Measurements from ENCODE around the gene TIMP3. TPM values are rescaled to one million over a fixed set of nuclear protein-coding genes. Genes with fewer than 3 reads are reported as not detected.
A peak's percentile ranks its signal among the peaks of the same experiment; 100 is the strongest.
"Not testable (repeated sequence)": the region's sequence is repeated elsewhere in the genome, so short reads cannot be mapped to it uniquely, and the experiment has no call there.

TIMP3 gene
- 1,000 to 10,000 TPM in 1 of 4 donors, 100 to 1,000 TPM in 3; 561 to 1,580 (median 897) TPM for total RNA-seq

DNA sequence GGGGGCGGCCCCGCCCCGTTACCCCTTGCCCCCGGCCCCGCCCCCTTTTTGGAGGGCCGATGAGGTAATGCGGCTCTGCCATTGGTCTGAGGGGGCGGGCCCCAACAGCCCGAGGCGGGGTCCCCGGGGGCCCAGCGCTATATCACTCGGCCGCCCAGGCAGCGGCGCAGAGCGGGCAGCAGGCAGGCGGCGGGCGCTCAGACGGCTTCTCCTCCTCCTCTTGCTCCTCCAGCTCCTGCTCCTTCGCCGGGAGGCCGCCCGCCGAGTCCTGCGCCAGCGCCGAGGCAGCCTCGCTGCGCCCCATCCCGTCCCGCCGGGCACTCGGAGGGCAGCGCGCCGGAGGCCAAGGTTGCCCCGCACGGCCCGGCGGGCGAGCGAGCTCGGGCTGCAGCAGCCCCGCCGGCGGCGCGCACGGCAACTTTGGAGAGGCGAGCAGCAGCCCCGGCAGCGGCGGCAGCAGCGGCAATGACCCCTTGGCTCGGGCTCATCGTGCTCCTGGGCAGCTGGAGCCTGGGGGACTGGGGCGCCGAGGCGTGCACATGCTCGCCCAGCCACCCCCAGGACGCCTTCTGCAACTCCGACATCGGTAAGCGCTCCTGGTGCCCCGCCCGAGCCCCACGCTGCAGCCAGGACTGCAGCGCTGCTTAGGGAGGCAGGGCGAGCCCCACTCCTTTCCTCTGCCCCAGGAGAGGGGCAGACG is at the start of gene TIMP3:
TSS of gene TIMP3 (plus strand) at position 169 of the 700 bp plus-strand sequence. CDS start at position 466, 297 bp downstream.
- TF ChIP-seq, protein P1, sequence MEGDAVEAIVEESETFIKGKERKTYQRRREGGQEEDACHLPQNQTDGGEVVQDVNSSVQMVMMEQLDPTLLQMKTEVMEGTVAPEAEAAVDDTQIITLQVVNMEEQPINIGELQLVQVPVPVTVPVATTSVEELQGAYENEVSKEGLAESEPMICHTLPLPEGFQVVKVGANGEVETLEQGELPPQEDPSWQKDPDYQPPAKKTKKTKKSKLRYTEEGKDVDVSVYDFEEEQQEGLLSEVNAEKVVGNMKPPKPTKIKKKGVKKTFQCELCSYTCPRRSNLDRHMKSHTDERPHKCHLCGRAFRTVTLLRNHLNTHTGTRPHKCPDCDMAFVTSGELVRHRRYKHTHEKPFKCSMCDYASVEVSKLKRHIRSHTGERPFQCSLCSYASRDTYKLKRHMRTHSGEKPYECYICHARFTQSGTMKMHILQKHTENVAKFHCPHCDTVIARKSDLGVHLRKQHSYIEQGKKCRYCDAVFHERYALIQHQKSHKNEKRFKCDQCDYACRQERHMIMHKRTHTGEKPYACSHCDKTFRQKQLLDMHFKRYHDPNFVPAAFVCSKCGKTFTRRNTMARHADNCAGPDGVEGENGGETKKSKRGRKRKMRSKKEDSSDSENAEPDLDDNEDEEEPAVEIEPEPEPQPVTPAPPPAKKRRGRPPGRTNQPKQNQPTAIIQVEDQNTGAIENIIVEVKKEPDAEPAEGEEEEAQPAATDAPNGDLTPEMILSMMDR (IDR thresholded peaks at IDR 0.05), result no peak
- peak; percentile 81 for ATAC-seq (ENCODE audit: low FRiP score)

DNA sequence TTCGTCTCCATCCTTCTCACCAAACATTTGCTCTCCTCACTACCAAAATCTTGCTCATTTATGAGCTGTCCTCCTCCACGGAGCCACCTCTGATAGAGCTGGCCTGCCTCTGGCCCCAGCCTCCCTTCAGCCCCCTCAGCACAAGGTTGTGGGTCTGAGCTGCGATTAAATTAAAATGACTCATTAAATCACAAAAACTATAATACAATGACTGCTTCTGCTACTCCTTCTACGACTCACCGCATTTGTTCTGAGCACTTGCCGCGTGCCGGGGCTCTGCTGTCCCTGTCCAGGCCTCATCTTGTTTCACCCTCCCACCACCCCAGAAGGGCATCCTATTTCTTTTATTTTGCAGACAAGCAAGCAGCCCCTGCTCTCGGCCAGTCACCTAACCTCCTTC is 49.2 kb upstream of the TIMP3 start:
- DNase-seq (ENCODE audit: low spot score), result no peak
- TF ChIP-seq, protein P1 (IDR thresholded peaks at IDR 0.05), result no peak
- no peak for ATAC-seq (ENCODE audit: low FRiP score)

More for the DNA sequence above, at the start of gene TIMP3:
- DNase-seq (ENCODE audit: low spot score), result peak; percentile 74

DNA sequence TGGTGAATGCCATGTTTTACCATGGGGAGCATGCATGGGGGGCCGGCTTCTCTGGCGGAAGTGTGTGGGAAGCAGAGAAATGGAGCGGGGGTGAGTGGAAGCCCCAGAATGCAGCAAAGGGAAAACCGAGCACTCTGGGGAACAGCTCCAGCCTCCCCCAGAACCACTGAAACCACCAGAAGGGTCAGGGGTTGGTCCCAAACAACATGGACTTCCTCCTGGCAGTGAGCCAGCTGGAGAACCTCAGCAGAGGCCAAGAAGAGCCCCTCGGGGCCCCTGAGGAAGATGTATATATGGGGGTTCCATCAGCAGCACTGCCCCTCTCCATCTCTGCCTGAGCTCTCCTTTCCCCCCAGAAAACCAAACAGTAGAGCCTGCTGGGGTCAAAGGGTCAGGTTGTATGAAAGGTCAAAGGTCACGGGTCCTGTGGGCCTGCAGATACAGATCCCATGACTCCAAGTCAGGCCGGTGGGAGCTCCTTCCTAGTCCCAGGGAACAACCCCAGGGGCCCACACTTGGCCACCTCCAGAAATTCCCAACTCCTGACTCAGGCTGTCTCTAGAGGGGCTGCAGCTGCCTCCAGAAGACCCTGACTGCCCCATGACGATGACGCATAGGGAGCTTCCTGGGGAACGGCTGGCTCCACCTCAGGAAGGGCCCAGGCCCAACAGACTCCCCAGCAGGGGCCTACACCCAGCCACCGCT is 48.5 kb upstream of the TIMP3 start:
- TF ChIP-seq, protein P1 (IDR thresholded peaks at IDR 0.05), result no peak
- DNase-seq (ENCODE audit: low spot score) (no peak), ATAC-seq (ENCODE audit: low FRiP score) (no peak)

DNA sequence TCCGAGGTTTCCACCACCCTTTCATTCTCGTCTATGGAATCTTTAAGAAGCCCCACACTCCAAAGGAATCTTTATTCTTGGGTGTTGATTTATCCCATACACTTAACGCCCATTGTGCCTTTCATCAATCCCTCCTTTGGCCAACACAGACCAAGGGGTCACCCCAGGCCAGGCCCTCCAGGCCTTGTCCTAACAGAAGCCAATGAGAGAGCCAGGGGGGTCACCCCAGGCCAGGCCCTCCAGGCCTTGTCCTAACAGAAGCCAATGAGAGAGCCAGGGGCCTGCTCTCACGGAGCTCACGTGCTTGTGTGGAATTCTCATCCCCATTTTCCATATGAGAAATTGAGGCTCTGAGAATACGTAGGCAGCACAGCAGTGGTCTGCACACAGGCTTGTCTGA is 47.9 kb upstream of the TIMP3 start:
- DNase-seq (ENCODE audit: low spot score) (no peak), ATAC-seq (ENCODE audit: low FRiP score) (no peak)
- TF ChIP-seq, protein P1 (IDR thresholded peaks at IDR 0.05), result no peak

DNA sequence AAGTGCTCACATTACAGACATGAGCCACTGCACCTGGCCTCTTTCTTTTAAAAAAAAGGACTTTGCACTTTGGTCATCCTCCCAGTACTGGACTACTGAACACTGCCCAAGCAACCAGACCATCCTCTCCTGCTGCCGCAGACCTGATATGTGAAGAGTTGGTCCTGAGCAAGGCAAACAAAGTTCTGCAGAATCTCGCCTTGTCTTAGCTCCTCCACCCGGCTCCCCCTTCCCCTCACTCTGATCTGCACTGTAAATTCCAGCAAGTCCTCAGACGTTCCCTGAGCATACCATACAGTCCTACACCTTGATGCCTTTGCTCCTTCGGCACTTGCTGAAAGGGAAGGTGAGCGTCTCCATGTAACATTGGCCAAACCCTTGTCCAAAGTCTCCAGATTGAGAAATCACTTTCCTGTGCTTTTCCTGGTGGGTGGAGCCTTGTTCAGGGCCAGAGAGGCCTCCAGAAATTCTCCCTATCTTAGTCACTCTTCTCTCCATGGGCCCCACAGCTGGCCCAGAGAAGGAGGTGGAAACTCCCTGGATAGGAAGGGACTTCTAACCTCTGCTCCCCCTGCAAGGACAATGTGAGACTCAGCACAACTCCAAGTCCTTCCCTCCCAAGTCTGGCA is 47.0 kb upstream of the TIMP3 start:
- TF ChIP-seq, protein P1 (IDR thresholded peaks at IDR 0.05), result no peak
- DNase-seq (ENCODE audit: low spot score) (no peak), ATAC-seq (ENCODE audit: low FRiP score) (peak; percentile 76)

DNA sequence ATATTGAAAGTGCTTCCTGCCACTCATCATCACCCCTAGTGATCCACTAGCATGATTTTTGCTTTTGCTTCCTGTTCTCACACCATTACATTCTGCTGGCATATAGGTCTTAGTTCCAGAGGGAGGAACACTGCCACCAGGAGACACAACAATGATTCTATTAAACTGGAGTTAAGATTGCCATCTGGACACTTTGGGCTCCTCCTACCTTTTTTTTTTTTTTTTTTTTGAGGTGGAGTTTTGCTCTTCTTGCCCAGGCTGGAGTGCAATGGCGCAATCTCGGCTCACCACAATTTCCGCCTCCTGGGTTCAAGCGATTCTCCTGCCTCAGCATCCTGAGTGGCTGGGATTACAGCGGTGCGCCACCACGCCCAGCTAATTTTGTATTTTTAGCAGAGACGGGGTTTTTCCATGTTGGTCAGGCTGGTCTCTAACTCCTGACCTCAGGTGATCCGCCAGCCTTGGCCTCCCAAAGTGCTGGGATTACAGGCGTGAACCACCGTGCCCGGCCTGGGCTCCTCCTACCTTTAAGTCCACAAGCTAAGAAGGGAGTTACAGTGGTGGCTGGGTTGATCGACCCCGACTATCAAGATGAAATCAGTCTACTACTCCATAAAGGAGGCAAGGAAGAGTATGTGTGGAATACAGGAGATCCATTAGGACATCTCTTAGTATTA is 44.3 kb upstream of the TIMP3 start:
- not testable (repeated sequence) for ATAC-seq (ENCODE audit: low FRiP score); DNase-seq (ENCODE audit: low spot score)

DNA sequence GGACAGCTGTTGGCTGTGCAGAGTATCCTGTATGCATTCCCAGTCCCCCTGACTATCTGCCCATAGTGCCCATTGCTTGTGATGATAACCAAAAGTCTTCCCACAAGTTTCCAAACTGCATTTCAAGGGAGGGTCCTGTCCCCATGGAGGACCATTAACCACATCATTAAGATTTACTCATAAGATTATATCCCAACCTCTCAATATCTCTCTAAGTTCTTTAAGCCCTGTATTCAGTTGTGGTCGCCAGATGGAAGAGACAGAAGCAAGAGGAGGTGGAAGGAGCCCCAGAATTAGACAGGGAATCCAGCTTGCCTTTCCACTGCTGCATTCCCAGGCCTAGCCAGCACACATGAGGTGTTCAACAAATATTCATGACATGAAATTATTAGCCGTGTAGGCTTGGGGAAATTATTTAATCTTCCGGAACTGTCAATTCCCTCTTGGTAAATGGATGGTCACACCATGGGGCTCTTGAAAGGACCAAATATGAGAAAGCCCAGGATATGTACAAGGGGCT is 42.6 kb upstream of the TIMP3 start:
- ATAC-seq (ENCODE audit: low FRiP score) (no peak), DNase-seq (ENCODE audit: low spot score) (no peak)
- TF ChIP-seq, protein P1 (IDR thresholded peaks at IDR 0.05), result no peak

Measured in omental fat pad (tissue), 4 donors.